H1 (cell line): ENCODE data around the gene PLCB3. TPM values are rescaled to one million over a fixed set of nuclear protein-coding genes. Genes with fewer than 3 reads are reported as not detected.

Experiments used
- CTCF ChIA-PET: fragments of 300-600 bp; sonication (Branson Sonifier 250); formaldehyde crosslinking; loops from one replicate; lab custom pipeline; 2021; ENCODE audit not compliant: partially characterized antibody; lab: Charles Lee
- POLR2A ChIA-PET: fragments of 300-600 bp; sonication (Branson Sonifier 250); formaldehyde crosslinking; loops from one replicate; lab custom pipeline; 2021; ENCODE audit warnings: inconsistent platforms; ENCODE audit not compliant: partially characterized antibody; lab: Charles Lee
- DNase-seq, 2 experiments: peaks; one replicate each; pipeline versions ENCODE4 v3.0.0 to v3.0.0-alpha.2; 2010 to 2022; ENCODE audit warnings: low spot score in 2 of 2, low read depth in 1 of 2, mixed read lengths in 1 of 2
- FAIRE-seq: peaks from 2 replicates; lab custom pipeline; 2011; peaks lifted over from hg19 to GRCh38; lab: Jason Lieb, UNC
- H2AFZ ChIP-seq: 2 replicates; pipeline ENCODE4 v1.8.1; 2012; ENCODE audit warnings: low read length, inconsistent platforms
- H2AK5ac ChIP-seq: 2 replicates; pipeline ENCODE4 v1.6.1; 2013; ENCODE audit warnings: low read depth, low read length
- H2BK120ac ChIP-seq: replicated peaks from 2 replicates; pipeline ENCODE3; 2013; ENCODE audit warnings: low read depth, low read length, inconsistent platforms
- H2BK12ac ChIP-seq: 2 replicates; pipeline ENCODE4 v1.6.1; 2013; ENCODE audit warnings: low read depth, low read length
- H2BK15ac ChIP-seq: 2 replicates; pipeline ENCODE4 v1.6.1; 2013; ENCODE audit warnings: low read length
- H2BK20ac ChIP-seq: 2 replicates; pipeline ENCODE4 v1.6.1; 2013; ENCODE audit warnings: low read length
- H2BK5ac ChIP-seq: 2 replicates; pipeline ENCODE4 v1.6.1; 2013; ENCODE audit warnings: low read depth, low read length
- H3K14ac ChIP-seq: 2 replicates; pipeline ENCODE4 v1.6.1; 2013; ENCODE audit warnings: inconsistent platforms; ENCODE audit not compliant: insufficient read length
- H3K18ac ChIP-seq: 2 replicates; pipeline ENCODE4 v1.6.1; 2013; ENCODE audit warnings: low read length; ENCODE audit errors: extremely low read depth
- H3K23ac ChIP-seq: 2 replicates; pipeline ENCODE4 v1.6.1; 2013; ENCODE audit warnings: inconsistent platforms; ENCODE audit not compliant: insufficient read length
- H3K23me2 ChIP-seq: 2 replicates; pipeline ENCODE4 v1.6.1; 2013; ENCODE audit warnings: low read depth, low read length
- H3K27ac ChIP-seq: 2 replicates; pipeline ENCODE4 v1.6.1; 2011; ENCODE audit warnings: low read depth, low read length, inconsistent platforms
- H3K27me3 ChIP-seq, 4 experiments: replicated peaks in 1 of 4; 1 replicate in 1 of 4; 2 replicates in 3 of 4; pipeline versions ENCODE4 v1.6.1 to v1.8.1; 2011 to 2013; ENCODE audit warnings: low read length in 3 of 4, mild to moderate bottlenecking in 3 of 4, inconsistent platforms in 2 of 4, mixed read lengths in 2 of 4, moderate library complexity in 1 of 4; ENCODE audit not compliant: control insufficient read depth in 3 of 4, insufficient read depth in 3 of 4; ENCODE audit errors: extremely low read depth in 1 of 4
- H3K36me3 ChIP-seq, 4 experiments: 2 replicates each; pipeline versions ENCODE4 v1.6.1 to v1.8.1; 2011 to 2013; ENCODE audit warnings: mild to moderate bottlenecking in 4 of 4, low read length in 3 of 4, moderate library complexity in 2 of 4, control low read depth in 1 of 4, inconsistent platforms in 1 of 4; ENCODE audit not compliant: insufficient read depth in 4 of 4, control insufficient read depth in 2 of 4
- H3K4ac ChIP-seq: replicated peaks from 2 replicates; pipeline ENCODE3; 2013; ENCODE audit warnings: low read length, low read depth, mixed read lengths, inconsistent platforms; ENCODE audit not compliant: insufficient read length
- H3K4me1 ChIP-seq, 4 experiments: replicated peaks in 1 of 4; 1 replicate in 1 of 4; 2 replicates in 3 of 4; pipeline versions ENCODE4 v1.6.1 to v1.8.1; 2011 to 2013; ENCODE audit warnings: low read length in 3 of 4, inconsistent platforms in 2 of 4, mixed read lengths in 1 of 4; ENCODE audit not compliant: insufficient read depth in 4 of 4, control insufficient read depth in 3 of 4
- H3K4me2 ChIP-seq, 2 experiments: 2 replicates each; pipeline versions ENCODE4 v1.6.1 to v1.8.1; 2011 to 2013; ENCODE audit warnings: low read depth in 2 of 2, low read length in 2 of 2, control low read depth in 1 of 2, inconsistent platforms in 1 of 2, mild to moderate bottlenecking in 1 of 2; ENCODE audit not compliant: insufficient read depth in 1 of 2
- H3K4me3 ChIP-seq, 4 experiments: fragments of 200-600, 300-600 bp in 1 of 4; sonication (generic), shearing (Covaris generic), sonication (Bioruptor Twin) in 1 of 4; 2 replicates each; pipeline versions ENCODE4 v1.5.1 to v1.8.1; 2011 to 2016; ENCODE audit warnings: low read length in 4 of 4, low read depth in 3 of 4, control low read depth in 2 of 4, inconsistent platforms in 2 of 4, mild to moderate bottlenecking in 2 of 4, mixed read lengths in 1 of 4, moderate library complexity in 1 of 4; ENCODE audit not compliant: insufficient read depth in 2 of 4; ENCODE audit errors: extremely low read depth in 1 of 4
- H3K56ac ChIP-seq: replicated peaks from 2 replicates; pipeline ENCODE3; 2013; ENCODE audit warnings: low read depth, mild to moderate bottlenecking, mixed read lengths, low read length, inconsistent platforms; ENCODE audit not compliant: insufficient read length
- H3K79me1 ChIP-seq: 2 replicates; pipeline ENCODE4 v1.6.1; 2013; ENCODE audit warnings: low read depth, low read length, control low read depth
- H3K79me2 ChIP-seq, 2 experiments: 2 replicates each; pipeline versions ENCODE4 v1.6.1 to v1.8.1; 2012 to 2013; ENCODE audit warnings: low read length in 2 of 2, mild to moderate bottlenecking in 2 of 2, inconsistent platforms in 1 of 2; ENCODE audit not compliant: insufficient read depth in 2 of 2, control insufficient read depth in 1 of 2
- H3K9ac ChIP-seq, 4 experiments: replicated peaks in 1 of 4; 1 replicate in 1 of 4; 2 replicates in 3 of 4; pipeline versions ENCODE4 v1.6.1 to v1.8.1; 2011 to 2013; ENCODE audit warnings: low read depth in 3 of 4, low read length in 3 of 4, control low read depth in 2 of 4, mild to moderate bottlenecking in 2 of 4, moderate library complexity in 2 of 4, inconsistent platforms in 1 of 4; ENCODE audit errors: extremely low read depth in 1 of 4
- H3K9me3 ChIP-seq, 2 experiments: 2 replicates each; pipeline versions ENCODE4 v1.6.1 to v1.8.1; 2012 to 2013; ENCODE audit warnings: mild to moderate bottlenecking in 2 of 2, moderate library complexity in 2 of 2, control low read depth in 1 of 2, inconsistent platforms in 1 of 2, low read depth in 1 of 2, low read length in 1 of 2, mixed read lengths in 1 of 2; ENCODE audit not compliant: insufficient read depth in 2 of 2
- H4K20me1 ChIP-seq, 2 experiments: replicated peaks in 1 of 2; 2 replicates each; pipeline versions ENCODE3 to v1.8.1; 2011 to 2013; ENCODE audit warnings: inconsistent platforms in 2 of 2, low read length in 2 of 2, mild to moderate bottlenecking in 1 of 2; ENCODE audit not compliant: insufficient read depth in 2 of 2, control insufficient read depth in 1 of 2
- H4K5ac ChIP-seq: 2 replicates; pipeline ENCODE4 v1.6.1; 2013; ENCODE audit warnings: low read length, low read depth, mixed read lengths, inconsistent platforms; ENCODE audit not compliant: insufficient read length
- H4K8ac ChIP-seq: 2 replicates; pipeline ENCODE4 v1.8.0; 2013; ENCODE audit warnings: mild to moderate bottlenecking, moderate library complexity, low read length, inconsistent platforms; ENCODE audit not compliant: insufficient read depth; ENCODE audit errors: extremely low read depth
- H4K91ac ChIP-seq: replicated peaks from 2 replicates; pipeline ENCODE3; 2013; ENCODE audit warnings: low read length, mixed read lengths, inconsistent platforms; ENCODE audit not compliant: insufficient read length
- ASH2L ChIP-seq: fragments of 200-600, 300-600 bp; sonication (generic); IDR thresholded peaks from one replicate; pipeline ENCODE4 v1.7.1; 2017; ENCODE audit warnings: low read length
- BCL11A ChIP-seq, 2 experiments: IDR thresholded peaks; one replicate each; pipeline ENCODE4 v1.6.1; 2011; ENCODE audit warnings: low read depth in 2 of 2, low read length in 2 of 2, mild to moderate bottlenecking in 2 of 2
- POLR2AphosphoS5 ChIP-seq: IDR thresholded peaks from 2 replicates; pipeline ENCODE4 v1.6.1; 2011; ENCODE audit warnings: low read depth, low read length
- RAD21 ChIP-seq, 2 experiments: IDR thresholded peaks in 1 of 2; conservative IDR thresholded peaks in 1 of 2; 2 replicates each; pipeline ENCODE4 v1.6.1; 2011; ENCODE audit warnings: low read depth in 2 of 2, low read length in 2 of 2, improper control_type of control experiment in 1 of 2, inconsistent platforms in 1 of 2, mild to moderate bottlenecking in 1 of 2, moderate library complexity in 1 of 2
- SP2 ChIP-seq: IDR thresholded peaks from 2 replicates; pipeline ENCODE4 v1.6.1; 2012; ENCODE audit warnings: mild to moderate bottlenecking, low read length, inconsistent platforms
- TBP ChIP-seq: IDR thresholded peaks from 2 replicates; pipeline ENCODE4 v1.6.1; 2011; ENCODE audit warnings: low read depth, low read length, improper control_type of control experiment
- TEAD4 ChIP-seq: IDR thresholded peaks from 2 replicates; pipeline ENCODE4 v1.6.1; 2012; ENCODE audit warnings: low read depth, low read length, inconsistent platforms, mixed read lengths
- WGBS, 2 experiments: shearing (Covaris generic) in 1 of 2; methylation state at CpG; one replicate each; pipeline versions ENCODE4 v1.1.6 to v1.1.7; 2013 to 2015; ENCODE audit warnings: low lambda C conversion rate in 2 of 2, mixed read lengths in 2 of 2, inconsistent platforms in 1 of 2, low coverage in 1 of 2, missing lambda C conversion rate in 1 of 2; ENCODE audit not compliant: insufficient replicate concordance in 2 of 2, insufficient coverage in 1 of 2, insufficient read length in 1 of 2; ENCODE audit errors: extremely low coverage in 1 of 2, missing lambda C conversion rate in 1 of 2; 5-methylcytosine and 5-hydroxymethylcytosine counted together
- polyA plus RNA-seq, 7 experiments: library from polyadenylated mRNA; depleted of rRNA in 3 of 7; stranded (reverse) in 5 of 7; unstranded in 2 of 7; fragments of >200 nt in 5 of 7; fragments of 200-250 nt in 2 of 7; gene quantifications; 1 replicate in 5 of 7; 2 replicates in 1 of 7; 4 replicates in 1 of 7; pipeline versions ENCODE4 v1.2.1 to v1.2.3, GENCODE V29; 2011 to 2013; ENCODE audit warnings: missing spikeins in 2 of 7, mixed read lengths in 2 of 7
- total RNA-seq: library from RNA; stranded (reverse); fragmentation: NEBNext Ultra II Directional; extraction: Animal tissue kit (Norgen Biotek cat#: 25700); gene quantifications from 2 replicates; pipeline ENCODE4 v1.2.1, GENCODE V29; 2021
- TF ChIP-seq, protein P1 (sequence below), 3 experiments: IDR thresholded peaks; 1 replicate in 2 of 3; 2 replicates in 1 of 3; pipeline versions ENCODE4 v1.5.1 to v1.6.1; 2011; ENCODE audit warnings: low read length in 3 of 3, mild to moderate bottlenecking in 3 of 3, inconsistent platforms in 2 of 3, low read depth in 1 of 3, moderate library complexity in 1 of 3; ENCODE audit not compliant: insufficient read depth in 1 of 3; ENCODE audit errors: control extremely low read depth in 1 of 3

The PLCB3 gene
- total and polyA plus RNA-seq, 2 of the 8 experiments (the other 6 are each of a cell fraction or from before 2014, with no cell fraction given), result 47.2 to 104 TPM

- TF ChIP-seq RAD21 (IDR thresholded peaks at IDR 0.05 in 1 of 2, conservative IDR thresholded peaks at IDR 0.05 in 1 of 2; ENCODE audit: low read depth in 2 of 2, low read length in 2 of 2) (no peak; a peak in 1 of 4 replicates), TBP (no peak), POLR2AphosphoS5 (peak; percentile 16; the same call in 1 of the 2 replicates), SP2 (no peak), ASH2L (no peak), TEAD4 (0 out of 2 replicates have a peak, but pooled peaks have one; percentile 22), BCL11A (IDR thresholded peaks at IDR 0.05; ENCODE audit: low read depth in 2 of 2, low read length in 2 of 2) (no peak)
- TF ChIP-seq, protein P1, sequence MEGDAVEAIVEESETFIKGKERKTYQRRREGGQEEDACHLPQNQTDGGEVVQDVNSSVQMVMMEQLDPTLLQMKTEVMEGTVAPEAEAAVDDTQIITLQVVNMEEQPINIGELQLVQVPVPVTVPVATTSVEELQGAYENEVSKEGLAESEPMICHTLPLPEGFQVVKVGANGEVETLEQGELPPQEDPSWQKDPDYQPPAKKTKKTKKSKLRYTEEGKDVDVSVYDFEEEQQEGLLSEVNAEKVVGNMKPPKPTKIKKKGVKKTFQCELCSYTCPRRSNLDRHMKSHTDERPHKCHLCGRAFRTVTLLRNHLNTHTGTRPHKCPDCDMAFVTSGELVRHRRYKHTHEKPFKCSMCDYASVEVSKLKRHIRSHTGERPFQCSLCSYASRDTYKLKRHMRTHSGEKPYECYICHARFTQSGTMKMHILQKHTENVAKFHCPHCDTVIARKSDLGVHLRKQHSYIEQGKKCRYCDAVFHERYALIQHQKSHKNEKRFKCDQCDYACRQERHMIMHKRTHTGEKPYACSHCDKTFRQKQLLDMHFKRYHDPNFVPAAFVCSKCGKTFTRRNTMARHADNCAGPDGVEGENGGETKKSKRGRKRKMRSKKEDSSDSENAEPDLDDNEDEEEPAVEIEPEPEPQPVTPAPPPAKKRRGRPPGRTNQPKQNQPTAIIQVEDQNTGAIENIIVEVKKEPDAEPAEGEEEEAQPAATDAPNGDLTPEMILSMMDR (IDR thresholded peaks at IDR 0.05; ENCODE audit: control extremely low read depth in 1 of 3, insufficient read depth in 1 of 3, low read depth in 1 of 3, low read length in 3 of 3), result no peak
- peaks cover 0 to 3% (median under 1%) of the 10 kb centered on the region in 4 experiments; a peak in 4 of 7 replicates for H3K4me1 ChIP-seq
- no peak overlapping the region for H2BK120ac ChIP-seq
- no peak overlapping the region for H4K5ac ChIP-seq
- no peak overlapping the region for H3K14ac ChIP-seq
- H3K4me3 ChIP-seq, result no peak overlapping the region
- CTCF ChIA-PET, result interaction anchor here (0.5 to 8.5 kb wide), 13 partner anchors 7 to 707 kb away, joined by 3 to 102 read pairs (median 4); partner anchors contain the start of genes CATSPERZ, PLCB3 and PPP1R14B
- H3K23me2 ChIP-seq, result no peaks in the 10 kb centered on the region
- H2BK20ac ChIP-seq, result no peak overlapping the region
- no peaks in the 10 kb centered on the region for H3K79me2 ChIP-seq
- WGBS, 2 experiments, result 91% methylated on average over 25 of the region's 29 CpGs; no CpG with 5 or more reads in 1 of the 2 experiments
- no peak overlapping the region for H2AFZ ChIP-seq
- H3K79me1 ChIP-seq, result no peaks in the 10 kb centered on the region
- H2BK15ac ChIP-seq, result no peak overlapping the region
- H3K27me3 ChIP-seq, result no peaks in the 10 kb centered on the region
- POLR2A ChIA-PET, result interaction anchor here (1.2 to 11.9 kb wide), 4 partner anchors 7 to 39 kb away, joined by 4 to 352 read pairs (median 53); partner anchors contain the start of genes FKBP2, PLCB3 and PPP1R14B
- H3K23ac ChIP-seq, result no peak overlapping the region
- no peak overlapping the region for H3K9ac ChIP-seq
- DNase-seq (no peak), FAIRE-seq (no peak)
- no peaks in the 10 kb centered on the region for H3K9me3 ChIP-seq
- H2AK5ac ChIP-seq, result no peak overlapping the region
- H4K20me1 ChIP-seq, result peaks cover 6 to 17% of the 10 kb centered on the region in 2 experiments
- no peak overlapping the region; the same call in 1 of the 2 replicates for H2BK5ac ChIP-seq
- H3K27ac ChIP-seq, result 0 out of 2 replicates have a peak overlapping the region, but pooled peaks have one; percentile 4
- no peak overlapping the region for H3K4ac ChIP-seq
- H3K18ac ChIP-seq, result peak overlapping the region; percentile 7; the same call in 1 of the 2 replicates
- no peak overlapping the region for H3K4me2 ChIP-seq
- H3K56ac ChIP-seq, result peak overlapping the region; percentile 46
- peaks cover 22 to 77% (median 39%) of the 10 kb centered on the region in 4 experiments for H3K36me3 ChIP-seq
- no peak overlapping the region for H4K91ac ChIP-seq
- no peak overlapping the region; the same call in 1 of the 2 replicates for H4K8ac ChIP-seq
- no peak overlapping the region for H2BK12ac ChIP-seq
Observed at GRCh38 chr11:64263021-64263946, 12.0 kb downstream of the PLCB3 start.
